ENCODE results near the gene SUMO1. TPM values are rescaled to one million over a fixed set of nuclear protein-coding genes. Genes with fewer than 3 reads are reported as not detected.

Gene SUMO1
- total and polyA plus RNA-seq, 10 of the 15 experiments (the other 5 are each of a cell fraction or from before 2014, with no cell fraction given) = 105 to 458 (median 199) TPM

- TF ChIP-seq ZNF592 (IDR thresholded peaks at IDR 0.05) (no peak), ZBED1 (IDR thresholded peaks at IDR 0.05; ENCODE audit: borderline replicate concordance) (peak; percentile 82), GABPA (IDR thresholded peaks at IDR 0.05; ENCODE audit: low read depth) (peak; percentile 91), YY1 (IDR thresholded peaks at IDR 0.05; ENCODE audit: low read depth, low read length) (peak; percentile 92), ZBTB4 (CRISPR knock-in tag; IDR thresholded peaks at IDR 0.05) (no peak), POLR2AphosphoS5 (IDR thresholded peaks at IDR 0.05; ENCODE audit: low read length) (peak; percentile 99), MYC (IDR thresholded peaks at IDR 0.05; ENCODE audit: insufficient read depth, insufficient read length, insufficient replicate concordance, low read length, severe bottlenecking) (peak; percentile 85), ZNF274 (IDR thresholded peaks at IDR 0.05; ENCODE audit: insufficient read depth, insufficient read length) (no peak), MYB (IDR thresholded peaks at IDR 0.05; ENCODE audit: borderline replicate concordance, low read depth, low read length) (no peak), CHD2 (IDR thresholded peaks at IDR 0.05; ENCODE audit: borderline replicate concordance, low read depth, low read length) (peak; percentile 90), BMI1 (IDR thresholded peaks at IDR 0.05; ENCODE audit: borderline replicate concordance) (peak; percentile 52; the same call in 1 of the 2 replicates), STAT1 (conservative IDR thresholded peaks at IDR 0.05) (0 out of 2 replicates have a peak, but pooled peaks have one; percentile 55), SRF (IDR thresholded peaks at IDR 0.05; ENCODE audit: low read depth in 2 of 2, low read length in 2 of 2) (no peak), CEBPB (IDR thresholded peaks at IDR 0.05; ENCODE audit: borderline replicate concordance in 1 of 2, low read depth in 2 of 2, low read length in 2 of 2) (no peak), TAF1 (IDR thresholded peaks at IDR 0.05; ENCODE audit: borderline replicate concordance, low read depth, low read length) (peak; percentile 97), SP1 (IDR thresholded peaks at IDR 0.05; ENCODE audit: low read depth, low read length) (no peak), IKZF1 (conservative IDR thresholded peaks at IDR 0.05) (peak; percentile 74), HDGF (IDR thresholded peaks at IDR 0.05) (peak; percentile 36; the same call in 1 of the 2 replicates), TCF12 (IDR thresholded peaks at IDR 0.05; ENCODE audit: low read depth, low read length) (0 out of 2 replicates have a peak, but pooled peaks have one; percentile 18), IRF4 (IDR thresholded peaks at IDR 0.05; ENCODE audit: low read depth, low read length) (no peak), CBX5 (IDR thresholded peaks at IDR 0.05; ENCODE audit: low read depth) (no peak), PBX3 (IDR thresholded peaks at IDR 0.05; ENCODE audit: insufficient replicate concordance, low read depth, low read length) (no peak)
Observed at GRCh38 chr2:202265467-202266277, 27.3 kb upstream of the SUMO1 start, which contains the start of gene NOP58 (continued).
